ENCODE results near the gene GRIN2D. TPM values are rescaled to one million over a fixed set of nuclear protein-coding genes. Genes with fewer than 3 reads are reported as not detected.

The GRIN2D gene
- total and polyA plus RNA-seq, 2 donors from 2014 or later: 0.13 to 0.54 TPM

GRCh38 chr19:48392860-48393558 is 459 bp upstream of the GRIN2D start:
- DNase-seq (peak in 1 of 5 donors; percentile 58), FAIRE-seq (no peak)
- Histone ChIP-seq H3K9me3 (ENCODE audit: control insufficient read depth in 2 of 3, insufficient read depth in 1 of 3, low read length in 3 of 3) (no peaks in the 10 kb centered on the region), H3K4me3 (ENCODE audit: low read length in 3 of 3) (no peak overlapping the region), H3K36me3 (ENCODE audit: control insufficient read depth in 2 of 3, insufficient read depth in 3 of 3, low read length in 3 of 3) (peaks cover 0 to 8% (median 6%) of the 10 kb centered on the region in 3 donors), H3K9ac (ENCODE audit: low read length in 3 of 3) (no peak overlapping the region), H3K27ac (ENCODE audit: low read depth in 2 of 2, low read length in 2 of 2) (no peak overlapping the region), H3K27me3 (ENCODE audit: control insufficient read depth, insufficient read depth, low read length) (peaks cover 19% of the 10 kb centered on the region), H3K4me1 (ENCODE audit: control insufficient read depth in 2 of 3, insufficient read depth in 2 of 3, low read depth in 1 of 3, low read length in 3 of 3) (peaks cover 0 to 4% (median 0%) of the 10 kb centered on the region in 3 donors)
- no peak for TF ChIP-seq CTCF (IDR thresholded peaks at IDR 0.05; ENCODE audit: borderline replicate concordance, extremely low read depth, insufficient read depth)
- intact Hi-C loops (cut with DNase I): no loop called here

GRCh38 chr19:48394331-48395169 is 1.1 kb downstream of the GRIN2D start:
- Histone ChIP-seq H3K27me3 (ENCODE audit: control insufficient read depth, insufficient read depth, low read length) (peaks cover 20% of the 10 kb centered on the region), H3K36me3 (ENCODE audit: control insufficient read depth in 2 of 3, insufficient read depth in 3 of 3, low read length in 3 of 3) (no peaks in the 10 kb centered on the region), H3K9ac (ENCODE audit: low read length in 3 of 3) (no peak overlapping the region), H3K4me1 (ENCODE audit: control insufficient read depth in 2 of 3, insufficient read depth in 2 of 3, low read depth in 1 of 3, low read length in 3 of 3) (peaks cover 0 to 2% (median 0%) of the 10 kb centered on the region in 3 donors), H3K4me3 (ENCODE audit: low read length in 3 of 3) (no peak overlapping the region), H3K9me3 (ENCODE audit: control insufficient read depth in 2 of 3, insufficient read depth in 1 of 3, low read length in 3 of 3) (no peaks in the 10 kb centered on the region), H3K27ac (ENCODE audit: low read depth in 2 of 2, low read length in 2 of 2) (no peak overlapping the region)
- intact Hi-C loops (cut with DNase I): no loop called here
- TF ChIP-seq CTCF (IDR thresholded peaks at IDR 0.05; ENCODE audit: borderline replicate concordance, extremely low read depth, insufficient read depth): no peak
- FAIRE-seq (no peak), DNase-seq (peak in 1 of 5 donors; percentile 75)

- Histone ChIP-seq H3K9me3 (ENCODE audit: control insufficient read depth in 2 of 3, insufficient read depth in 1 of 3, low read length in 3 of 3) (no peaks in the 10 kb centered on the region), H3K27ac (ENCODE audit: low read depth in 2 of 2, low read length in 2 of 2) (no peak overlapping the region), H3K9ac (ENCODE audit: low read length in 3 of 3) (no peak overlapping the region), H3K4me1 (ENCODE audit: control insufficient read depth in 2 of 3, insufficient read depth in 2 of 3, low read depth in 1 of 3, low read length in 3 of 3) (peaks cover 0 to 2% (median 0%) of the 10 kb centered on the region in 3 donors), H3K27me3 (ENCODE audit: control insufficient read depth, insufficient read depth, low read length) (peaks cover 20% of the 10 kb centered on the region), H3K4me3 (ENCODE audit: low read length in 3 of 3) (no peak overlapping the region), H3K36me3 (ENCODE audit: control insufficient read depth in 2 of 3, insufficient read depth in 3 of 3, low read length in 3 of 3) (no peaks in the 10 kb centered on the region)
- intact Hi-C loops (cut with DNase I): no loop called here
- DNase-seq (no peak), FAIRE-seq (no peak)
- no peak for TF ChIP-seq CTCF (IDR thresholded peaks at IDR 0.05; ENCODE audit: borderline replicate concordance, extremely low read depth, insufficient read depth)
These were observed 1.6 kb downstream of the GRIN2D start for GRCh38 chr19:48395170-48395455.

Data from kidney (tissue), 14 donors.